ENCODE measurements around the gene GON4L.

The GON4L gene

GRCh38 chr1:155892796-155893195 is 35.8 kb upstream of the GON4L start:
- no peak for TF ChIP-seq CTCF (IDR thresholded peaks at IDR 0.05)

- TF ChIP-seq CTCF (IDR thresholded peaks at IDR 0.05), result no peak
Measured at GRCh38 chr1:155890251-155890650, 33.2 kb upstream of the GON4L start.

DNA sequence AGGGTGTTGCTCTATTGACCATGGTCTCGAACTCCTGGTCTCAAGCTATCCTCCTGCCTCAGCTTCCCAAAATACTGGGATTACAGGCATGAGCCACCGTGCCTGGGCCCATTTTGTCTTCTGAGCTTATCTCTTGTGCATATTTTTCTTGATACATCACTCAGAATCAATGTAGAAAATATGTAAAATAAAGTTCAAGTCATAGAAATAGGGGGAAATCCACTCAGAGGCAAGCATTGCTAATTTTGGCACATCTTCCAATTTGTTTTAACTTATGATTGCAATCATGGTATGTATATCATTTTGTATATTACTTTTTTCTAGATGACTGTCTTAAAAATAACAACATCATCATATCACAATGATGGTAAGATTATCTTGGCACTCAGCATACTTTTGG is 32.6 kb upstream of the GON4L start:
- no peak for TF ChIP-seq CTCF (IDR thresholded peaks at IDR 0.05)

- no peak for TF ChIP-seq CTCF (IDR thresholded peaks at IDR 0.05)
Measured at GRCh38 chr1:155888481-155888880, 31.5 kb upstream of the GON4L start.

DNA sequence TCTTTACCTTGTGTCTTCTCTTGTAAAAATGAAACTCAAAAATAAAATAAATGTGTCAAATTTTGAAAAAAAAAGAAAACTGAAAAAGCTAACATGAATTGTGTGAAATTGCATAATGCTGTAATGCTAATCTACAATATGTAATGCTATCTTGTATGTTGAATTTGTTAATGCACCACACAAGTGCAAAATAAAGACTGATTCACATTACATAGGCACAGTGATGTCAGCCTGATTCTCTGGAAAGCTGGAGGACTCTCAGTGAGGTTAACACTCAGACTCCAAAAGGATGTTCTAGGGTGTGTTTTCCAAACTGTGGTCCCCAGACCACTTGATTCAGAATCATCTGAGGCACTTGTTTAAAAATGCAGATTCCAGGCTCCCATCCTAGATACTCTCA is 28.0 kb upstream of the GON4L start:
- TF ChIP-seq CTCF (IDR thresholded peaks at IDR 0.05), result no peak

DNA sequence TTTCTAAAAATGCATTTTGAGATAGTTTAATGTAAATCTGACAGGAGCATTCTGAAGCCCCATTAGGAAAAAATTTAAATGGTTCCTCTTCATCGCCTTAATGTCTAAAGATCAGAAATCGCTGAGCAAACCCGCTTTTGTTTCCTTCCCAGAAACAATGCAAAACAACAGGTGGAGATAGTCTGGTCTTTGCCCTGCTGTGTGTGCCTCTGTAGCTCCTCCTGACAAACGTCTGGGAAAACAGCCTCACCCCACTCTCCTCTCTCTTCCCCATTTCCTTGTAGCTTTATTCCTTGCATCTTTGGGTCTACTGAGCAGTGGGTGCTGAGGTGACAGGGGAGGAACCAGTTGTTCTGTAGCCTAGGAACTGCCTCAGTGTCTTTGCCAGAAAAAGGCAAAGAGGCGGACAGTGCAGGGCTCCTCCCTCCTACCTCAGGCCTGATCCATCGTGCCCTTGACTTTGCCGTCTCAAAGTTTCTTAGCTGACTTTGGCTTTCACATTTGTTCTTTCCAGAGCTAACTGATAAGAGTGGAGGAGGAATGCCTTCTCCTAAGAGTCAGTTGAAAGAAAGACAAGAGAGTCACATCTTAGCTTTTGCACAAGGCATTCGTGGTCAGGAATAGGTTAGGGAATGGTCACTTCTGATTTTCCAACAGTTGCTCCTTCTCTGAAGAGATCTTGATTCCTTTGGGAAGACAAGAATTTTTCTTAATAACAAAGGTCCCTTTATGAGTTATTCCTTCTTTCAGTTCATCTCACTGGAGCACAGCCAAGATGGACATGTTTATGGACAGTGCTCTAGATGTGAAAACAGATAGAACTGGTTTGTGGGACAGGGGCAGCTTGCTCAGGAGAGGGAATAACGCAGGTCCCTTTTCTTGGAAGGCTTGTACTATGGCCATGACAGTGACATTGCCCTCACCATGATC is 27.3 kb upstream of the GON4L start:
- TF ChIP-seq CTCF (IDR thresholded peaks at IDR 0.05), result no peak

DNA sequence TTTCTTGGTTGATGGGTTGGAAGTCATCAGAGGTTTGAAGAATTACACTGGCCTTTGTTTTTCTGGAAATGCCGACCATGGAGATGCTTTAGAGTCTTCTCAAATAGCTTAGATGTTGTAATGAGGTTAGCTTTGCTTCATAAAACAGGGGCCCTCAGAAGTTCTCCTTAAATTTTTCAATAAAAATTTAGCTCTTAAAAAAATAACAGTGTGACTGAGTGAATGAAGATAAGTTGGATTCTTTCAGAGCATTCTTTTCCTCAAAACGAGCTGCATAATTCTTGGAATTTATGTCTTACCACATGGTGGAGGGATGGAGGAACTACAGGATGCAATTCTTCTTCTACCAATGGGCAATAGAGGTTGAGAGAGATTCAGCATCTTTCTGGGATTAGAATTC is 25.8 kb upstream of the GON4L start:
- TF ChIP-seq CTCF (IDR thresholded peaks at IDR 0.05), result no peak
